Inflammatory macrophage (primary cell): ENCODE data around the gene PLSCR3.

ENCODE experiments used
- DNase-seq, 2 donors: peaks; one replicate each; pipeline ENCODE4 v3.0.0-alpha.2; 2020 to 2022
- total RNA-seq, 18 experiments: gene quantifications; one replicate each; lab custom pipeline; 2026; ENCODE audit warnings: mixed read lengths in 6 of 18, inconsistent platforms in 2 of 18; lab: John Stamatoyannopoulos, UW

The PLSCR3 gene
- 0 to 0.24 (median 0.03) reads per million in 18 experiments for total RNA-seq

DNA sequence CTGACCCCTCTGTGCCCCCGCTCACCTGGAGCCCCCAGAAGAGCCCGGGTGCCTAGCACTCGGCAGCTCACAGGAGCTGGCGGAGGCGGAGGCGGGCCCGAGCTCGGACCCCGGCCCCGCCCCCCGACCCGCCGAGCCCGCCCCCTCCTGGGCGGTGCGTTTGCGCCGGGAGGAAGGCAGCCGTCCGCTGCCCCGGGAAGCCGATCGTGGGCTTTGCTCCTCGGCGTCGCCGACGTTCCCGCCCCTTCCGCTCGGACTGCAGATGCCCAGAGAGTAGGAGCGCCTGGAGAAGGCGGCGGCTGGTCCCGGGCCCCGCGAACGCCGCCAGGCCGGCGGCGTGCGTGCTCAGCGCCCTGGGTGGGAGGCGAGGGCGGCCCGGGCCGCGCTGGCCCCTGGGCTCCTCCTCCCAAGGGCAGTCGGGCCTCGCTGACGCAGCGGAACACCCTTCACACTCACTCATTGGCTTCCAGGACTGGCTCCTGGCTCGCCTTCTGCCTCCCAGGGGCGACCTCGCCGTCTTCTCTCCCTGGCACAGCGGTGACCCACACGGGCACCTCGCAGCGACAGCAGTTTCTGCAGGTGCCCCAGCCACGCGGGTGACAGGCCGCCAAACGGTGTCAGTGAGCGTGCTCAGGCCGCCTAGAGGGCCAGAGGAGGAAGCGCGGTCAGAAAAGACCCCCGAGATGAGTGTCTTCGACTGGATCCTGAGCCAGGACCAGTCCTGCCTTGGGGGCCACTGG is at the start of gene PLSCR3:
PLSCR3 (minus strand) TSS at position 74 of the 740 bp plus-strand sequence. CDS start 415 bp downstream, outside the sequence.
- DNase-seq: peak; percentile 84 to 92

- DNase-seq: no peak
Observed at GRCh38 chr17:7443499-7444485, 49.5 kb upstream of the PLSCR3 start.

- no peak for DNase-seq
Observed at GRCh38 chr17:7442142-7442541, 47.8 kb upstream of the PLSCR3 start.

DNA sequence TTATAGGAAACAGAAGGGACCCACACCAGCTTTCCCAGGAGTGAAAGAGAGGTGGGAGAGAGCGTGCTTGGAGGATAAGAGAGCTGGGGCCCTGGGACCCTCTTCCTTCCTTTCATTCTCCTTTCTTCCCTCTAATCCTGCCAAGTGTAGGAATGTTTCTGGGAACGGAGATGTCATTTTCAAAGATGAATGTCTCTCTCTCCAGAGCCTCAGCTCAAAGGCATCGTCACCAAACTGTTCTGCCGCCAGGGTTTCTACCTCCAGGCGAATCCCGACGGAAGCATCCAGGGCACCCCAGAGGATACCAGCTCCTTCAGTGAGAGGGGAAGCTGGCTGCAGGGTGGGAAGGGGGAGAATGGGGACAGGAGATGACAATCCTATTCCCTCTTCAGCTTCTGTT is 46.9 kb upstream of the PLSCR3 start:
- DNase-seq: no peak

DNA sequence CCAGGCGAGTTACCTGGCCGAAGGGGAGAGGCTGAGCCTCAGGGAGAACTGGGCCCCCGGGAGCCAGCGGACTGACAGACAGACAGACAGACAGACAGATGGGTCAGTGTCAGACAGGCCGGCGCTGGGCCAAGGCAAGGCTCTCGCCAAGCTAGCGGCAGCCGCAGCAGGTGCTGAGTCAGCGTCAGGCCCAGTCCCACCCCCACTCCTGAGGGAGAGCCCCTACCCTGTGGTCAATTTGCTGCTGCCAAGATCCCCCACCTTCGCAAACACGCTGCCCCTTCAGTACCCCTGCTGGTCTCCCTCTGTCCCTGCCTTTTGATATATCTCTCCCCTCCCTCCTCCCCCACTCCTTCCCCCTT is 46.5 kb upstream of the PLSCR3 start:
- DNase-seq: no peak

GRCh38 chr17:7440113-7440833 is 45.9 kb upstream of the PLSCR3 start:
- DNase-seq: peak in 1 of 2 donors; percentile 27

- DNase-seq: no peak
Observed at GRCh38 chr17:7439462-7440112, 45.3 kb upstream of the PLSCR3 start, which contains the start of gene FGF11. Gene FGF11, plus strand, starts transcription at chr17:7439512. Its CDS starts 109 bp downstream, at chr17:7439621.

DNA sequence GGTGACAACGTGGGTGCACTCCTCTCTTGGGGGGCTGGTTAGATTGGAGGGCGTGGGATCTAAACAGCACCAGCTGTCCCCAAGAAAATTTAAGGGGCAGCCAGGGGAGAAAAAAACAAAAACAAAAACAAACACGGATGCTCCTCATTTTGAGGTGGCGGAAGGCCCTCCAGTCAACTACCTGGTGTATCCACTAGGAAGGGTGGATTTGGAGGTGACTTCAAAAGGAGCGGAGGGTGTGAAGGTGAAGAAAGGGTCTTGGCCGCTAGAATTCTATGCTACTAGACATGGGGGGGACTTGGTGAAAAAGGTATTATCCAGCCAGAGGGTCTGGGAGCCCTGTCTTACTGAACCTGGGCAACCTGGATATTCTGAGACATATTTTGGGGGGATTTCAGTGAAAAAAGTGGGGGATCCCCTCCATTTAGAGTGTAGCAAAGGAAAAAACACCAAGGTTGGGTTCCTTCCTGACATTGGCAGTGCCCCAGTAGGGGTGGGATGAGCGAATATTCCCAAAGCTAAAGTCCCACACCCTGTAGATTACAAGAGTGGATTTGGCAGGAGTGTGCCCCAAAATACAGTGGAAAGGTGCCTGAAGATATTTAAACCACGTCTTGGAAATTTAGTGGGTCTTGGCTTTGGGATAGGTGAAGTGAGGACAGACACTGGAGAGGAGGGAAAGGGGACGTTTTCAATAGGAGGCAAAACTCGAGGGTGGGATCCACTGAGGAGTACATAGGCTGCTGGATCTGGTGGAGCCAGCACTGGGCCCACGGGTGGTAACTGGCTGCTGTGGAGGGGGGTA is 44.5 kb upstream of the PLSCR3 start:
- DNase-seq: no peak

- peak; percentile 48 to 54 for DNase-seq
Observed at GRCh38 chr17:7437950-7438614, 43.8 kb upstream of the PLSCR3 start.

DNA sequence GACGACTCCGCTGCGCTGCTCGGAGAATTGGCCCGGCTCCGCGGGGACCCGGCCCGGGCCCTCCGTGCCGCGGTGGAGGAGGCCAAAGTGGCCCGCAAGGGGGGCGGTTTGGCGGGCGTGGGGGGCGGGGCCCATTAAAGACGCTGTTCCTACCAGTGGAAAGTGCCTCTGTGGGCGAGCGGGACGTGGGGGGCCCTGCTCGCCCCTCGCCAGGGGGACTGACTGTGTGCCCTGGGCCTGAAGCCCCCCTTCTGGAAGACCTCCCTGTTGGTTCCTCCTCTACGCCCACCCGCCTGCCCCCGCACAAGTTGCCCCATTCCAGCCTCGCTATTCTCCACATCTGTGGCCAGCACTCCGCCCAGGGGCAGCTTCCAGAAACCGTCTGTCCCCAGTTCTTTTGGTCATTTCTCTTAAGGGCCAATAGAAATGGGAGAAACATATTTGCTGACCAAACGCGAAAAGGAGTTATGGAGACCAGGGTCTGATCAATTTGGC is 43.1 kb upstream of the PLSCR3 start:
- no peak for DNase-seq

DNA sequence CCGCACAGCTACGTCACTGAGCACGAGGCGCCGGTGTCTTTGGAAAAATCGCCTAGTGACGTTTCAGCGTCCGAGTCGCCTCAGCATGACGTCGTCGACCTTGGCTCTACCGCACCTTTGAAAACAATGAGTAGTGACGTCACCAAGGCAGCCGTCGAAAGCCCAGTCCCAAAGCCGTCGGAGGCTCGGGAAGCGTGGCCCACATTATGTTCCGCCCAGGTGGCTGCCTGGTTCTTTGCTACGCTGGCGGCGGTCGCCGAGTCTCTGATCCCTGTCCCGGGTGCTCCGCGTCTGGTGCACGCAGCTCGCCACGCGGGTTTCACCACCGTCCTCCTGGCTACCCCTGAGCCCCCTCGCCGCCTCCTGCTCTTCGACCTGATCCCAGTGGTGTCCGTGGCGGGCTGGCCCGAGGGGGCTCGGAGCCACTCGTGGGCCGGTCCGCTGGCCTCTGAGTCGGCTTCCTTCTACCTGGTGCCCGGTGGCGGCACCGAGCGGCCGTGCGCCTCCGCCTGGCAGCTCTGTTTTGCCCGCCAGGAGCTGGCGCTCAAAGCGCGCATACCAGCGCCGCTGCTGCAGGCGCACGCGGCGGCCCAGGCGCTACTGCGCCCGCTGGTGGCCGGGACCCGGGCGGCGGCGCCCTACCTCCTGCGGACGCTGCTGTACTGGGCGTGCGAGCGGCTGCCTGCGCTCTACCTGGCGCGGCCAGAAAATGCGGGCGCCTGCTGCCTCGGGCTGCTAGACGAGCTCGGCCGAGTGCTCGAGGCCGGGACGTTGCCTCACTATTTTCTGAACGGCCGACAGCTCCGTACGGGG is 42.4 kb upstream of the PLSCR3 start:
- peak; percentile 76 to 85 for DNase-seq

DNA sequence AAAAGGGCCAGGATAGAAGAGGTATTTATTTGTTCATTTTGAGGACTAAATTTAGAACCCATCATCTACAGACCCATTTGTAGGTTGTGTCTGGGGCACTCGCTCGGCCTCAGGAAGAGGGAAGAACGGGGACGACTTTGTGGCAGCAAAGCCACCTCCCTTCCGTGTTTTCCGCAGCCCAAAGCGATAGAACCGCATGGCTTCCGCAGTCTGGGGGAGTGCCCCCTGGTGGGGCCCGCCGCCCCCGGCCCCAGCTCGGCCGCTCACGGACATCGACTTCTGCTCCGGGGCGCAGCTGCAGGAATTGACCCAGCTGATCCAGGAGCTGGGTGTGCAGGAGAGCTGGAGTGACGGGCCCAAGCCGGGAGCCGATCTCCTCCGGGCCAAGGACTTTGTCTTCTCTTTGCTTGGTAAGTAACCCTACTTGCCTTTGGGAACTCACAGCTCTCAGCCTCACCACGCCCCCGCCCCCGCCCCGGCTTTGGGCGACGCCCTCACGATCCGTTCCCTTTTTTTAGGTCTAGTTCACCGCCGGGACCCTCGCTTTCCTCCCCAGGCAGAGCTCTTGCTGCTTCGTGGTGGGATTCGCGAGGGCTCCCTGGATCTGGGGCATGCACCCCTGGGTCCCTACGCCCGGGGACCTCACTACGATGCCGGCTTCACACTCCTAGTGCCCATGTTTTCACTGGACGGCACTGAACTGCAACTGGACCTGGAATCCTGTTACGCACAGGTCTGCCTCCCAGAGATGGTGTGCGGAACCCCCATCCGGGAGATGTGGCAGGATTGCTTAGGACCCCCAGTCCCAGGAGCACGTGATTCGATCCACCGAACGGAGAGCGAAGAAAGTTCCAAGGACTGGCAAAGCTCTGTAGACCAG is 41.6 kb upstream of the PLSCR3 start:
- DNase-seq: peak; percentile 69 to 73

DNA sequence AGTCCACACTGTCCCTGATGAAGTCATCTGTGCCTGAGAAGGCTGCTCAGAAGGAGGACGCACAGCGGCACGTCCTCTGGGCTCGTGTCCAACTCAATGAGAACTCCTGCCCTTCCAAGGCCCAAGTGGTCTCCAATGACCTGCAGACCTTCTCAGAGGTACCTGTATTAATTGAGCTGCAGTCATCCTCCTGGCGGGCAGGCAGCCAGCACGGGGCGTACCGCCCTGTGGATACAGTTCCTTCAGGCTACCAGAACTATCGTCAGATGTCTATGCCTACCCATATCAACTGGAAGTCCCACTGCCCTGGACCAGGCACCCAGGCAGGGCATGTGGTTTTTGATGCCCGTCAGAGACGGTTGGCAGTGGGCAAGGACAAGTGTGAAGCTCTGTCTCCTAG is 38.0 kb upstream of the PLSCR3 start:
- DNase-seq: no peak

- no peak for DNase-seq
Observed at GRCh38 chr17:7431231-7431630, 36.9 kb upstream of the PLSCR3 start.

DNA sequence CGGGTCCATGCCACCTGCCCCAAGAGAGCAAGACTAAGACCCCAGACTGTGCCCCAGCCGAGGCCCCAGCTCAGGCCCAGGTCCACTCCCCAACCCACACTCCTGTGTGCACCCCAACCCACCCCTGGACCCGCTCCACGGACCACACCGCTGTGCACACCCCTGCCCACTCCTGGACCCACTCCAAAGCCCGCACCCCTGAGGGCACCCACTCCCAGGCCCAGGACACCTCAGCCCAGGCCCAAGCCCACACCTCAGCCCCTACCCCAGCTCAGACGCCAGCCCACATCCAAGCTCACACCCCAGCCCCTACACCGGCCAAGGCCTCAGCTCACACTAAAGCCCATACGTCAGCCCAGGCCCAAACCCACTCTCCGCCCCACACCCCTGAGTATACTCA is 35.4 kb upstream of the PLSCR3 start:
- no peak for DNase-seq

- no peak for DNase-seq
Observed at GRCh38 chr17:7428557-7428956, 34.2 kb upstream of the PLSCR3 start, which contains the start of gene SPEM3. Gene SPEM3, plus strand, starts transcription at chr17:7428857. Its CDS starts 46 bp downstream, at chr17:7428903.

GRCh38 chr17:7427549-7427948 is 33.2 kb upstream of the PLSCR3 start:
- no peak for DNase-seq

GRCh38 chr17:7426896-7427489 is 32.7 kb upstream of the PLSCR3 start:
- no peak for DNase-seq
